Measurements from ENCODE around the gene GAGE13. TPM values are rescaled to one million over a fixed set of nuclear protein-coding genes. Genes with fewer than 3 reads are reported as not detected.
A peak's percentile ranks its signal among the peaks of the same experiment; 100 is the strongest.
"Not testable (repeated sequence)": the region's sequence is repeated elsewhere in the genome, so short reads cannot be mapped to it uniquely, and the experiment has no call there.

Gene GAGE13
- total RNA-seq, 2 experiments from 2014 or later = not detected

- Mint-ChIP-seq H3K4me3 (no peak within 1 kb of the TSS), H3K9me3 (ENCODE audit: insufficient read depth) (no peaks in the 10 kb centered on the region), H3K36me3 (ENCODE audit: low read depth) (no peaks in the 10 kb centered on the region), H3K4me1 (ENCODE audit: low read depth) (peaks cover 2% of the 10 kb centered on the region), H3K27ac (no peak within 1 kb of the TSS), H3K27me3 (ENCODE audit: low read depth) (no peaks in the 10 kb centered on the region)
- ChIA-PET POLR2A (no interaction called here), CTCF (no interaction called here)
- no peak for ATAC-seq
- no peak for DNase-seq
These were observed 28.0 kb upstream of the GAGE13 start, which contains the start of gene GAGE10 for GRCh38 chrX:49303346-49303745. Gene GAGE10, plus strand, starts transcription at chrX:49303646. Its CDS starts 1,214 bp downstream, at chrX:49304860.

DNA sequence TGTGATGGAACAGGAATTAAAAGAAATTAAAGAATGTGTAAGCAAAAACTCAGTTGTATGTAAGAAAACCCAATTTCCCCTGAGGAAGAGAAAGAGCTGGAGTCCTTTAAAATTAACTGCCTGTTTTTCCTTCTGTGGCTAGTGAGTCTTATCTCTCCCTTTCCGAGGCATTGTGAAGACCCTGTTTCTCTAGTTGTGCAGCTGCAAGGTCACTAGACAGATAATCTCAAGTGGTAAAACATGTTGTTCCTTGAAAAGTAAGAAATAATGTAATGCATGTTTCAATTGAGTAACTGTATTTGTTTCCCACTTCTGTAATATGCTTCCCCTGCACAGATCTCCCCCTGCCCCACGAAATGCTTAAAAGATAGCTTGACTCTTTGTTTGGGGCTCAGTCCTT lies 23.6 kb upstream of the GAGE13 start:
- DNase-seq; CTCF ChIA-PET; POLR2A ChIA-PET; H3K9me3 Mint-ChIP-seq (ENCODE audit: insufficient read depth); H3K27ac Mint-ChIP-seq; ATAC-seq; H3K4me3 Mint-ChIP-seq; H3K36me3 Mint-ChIP-seq (ENCODE audit: low read depth); H3K27me3 Mint-ChIP-seq (ENCODE audit: low read depth): not testable (repeated sequence)
- H3K4me1 Mint-ChIP-seq (ENCODE audit: low read depth) = peaks cover 22% of the 10 kb centered on the region

- H3K27me3 Mint-ChIP-seq (ENCODE audit: low read depth) = no peaks in the 10 kb centered on the region
- no peaks in the 10 kb centered on the region for H3K9me3 Mint-ChIP-seq (ENCODE audit: insufficient read depth)
- peak overlapping the region; percentile 90 for H3K27ac Mint-ChIP-seq
- ChIA-PET POLR2A (interaction anchor here (1.1 kb wide), 1 partner anchor 35 kb away, joined by 3 read pairs; no protein-coding TSS in a partner anchor), CTCF (interaction anchor here (1.0 kb wide), 1 partner anchor 40 kb away, joined by 3 read pairs; no protein-coding TSS in a partner anchor)
- peak overlapping the region; percentile 69 for H3K4me3 Mint-ChIP-seq
- ATAC-seq = peak; percentile 82
- no peaks in the 10 kb centered on the region for H3K36me3 Mint-ChIP-seq (ENCODE audit: low read depth)
- H3K4me1 Mint-ChIP-seq (ENCODE audit: low read depth) = peaks cover 22% of the 10 kb centered on the region
- peak; percentile 50 for DNase-seq
These were observed 22.6 kb upstream of the GAGE13 start for GRCh38 chrX:49308604-49309269.

- peak; percentile 22 for DNase-seq
These were observed 21.9 kb upstream of the GAGE13 start for GRCh38 chrX:49309401-49309981.

GRCh38 chrX:49310371-49310770 lies 21.0 kb upstream of the GAGE13 start:
- Mint-ChIP-seq H3K9me3 (ENCODE audit: insufficient read depth) (no peaks in the 10 kb centered on the region), H3K4me3 (no peak overlapping the region), H3K4me1 (ENCODE audit: low read depth) (peaks cover 22% of the 10 kb centered on the region), H3K36me3 (ENCODE audit: low read depth) (no peaks in the 10 kb centered on the region), H3K27ac (no peak overlapping the region), H3K27me3 (ENCODE audit: low read depth) (no peaks in the 10 kb centered on the region)
- POLR2A ChIA-PET = no interaction called here
- DNase-seq (no peak), ATAC-seq (no peak)
- CTCF ChIA-PET = interaction anchor here (1.2 kb wide), 1 partner anchor 18 kb away, joined by 5 read pairs; no protein-coding TSS in a partner anchor

More at GRCh38 chrX:49309401-49309981, 21.9 kb upstream of the GAGE13 start:
- Mint-ChIP-seq H3K36me3 (ENCODE audit: low read depth) (no peaks in the 10 kb centered on the region), H3K4me1 (ENCODE audit: low read depth) (peaks cover 22% of the 10 kb centered on the region), H3K27me3 (ENCODE audit: low read depth) (no peaks in the 10 kb centered on the region), H3K9me3 (ENCODE audit: insufficient read depth) (no peaks in the 10 kb centered on the region), H3K27ac (peak overlapping the region; percentile 90), H3K4me3 (peak overlapping the region; percentile 69)
- peak; percentile 73 for ATAC-seq
- ChIA-PET CTCF (interaction anchor here (1.0 to 1.2 kb wide), 2 partner anchors 18 to 40 kb away, joined by 3 to 5 read pairs; no protein-coding TSS in a partner anchor), POLR2A (no interaction called here)

DNA sequence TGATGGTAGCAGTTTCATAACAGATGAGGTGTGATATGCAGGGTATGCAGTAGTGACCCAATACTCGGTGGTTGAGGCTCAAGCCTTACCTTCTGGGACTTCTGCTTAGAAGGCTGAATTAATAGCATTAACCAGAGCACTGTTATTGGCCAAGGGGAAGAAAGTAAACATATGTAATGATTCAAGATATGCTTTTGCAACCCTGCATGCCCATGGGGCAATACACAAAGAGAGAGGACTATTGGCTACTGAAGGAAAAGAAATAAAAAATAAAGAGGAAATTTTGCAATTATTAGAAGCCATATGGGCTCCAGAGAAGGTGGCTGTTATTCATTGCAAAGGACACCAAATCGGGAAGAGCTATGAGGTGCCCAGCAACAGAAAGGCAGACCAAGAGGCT lies 19.2 kb upstream of the GAGE13 start:
- ATAC-seq = no peak
- no peak for DNase-seq
- H3K36me3 Mint-ChIP-seq (ENCODE audit: low read depth) = no peaks in the 10 kb centered on the region
- H3K27ac Mint-ChIP-seq = no peak overlapping the region
- H3K4me1 Mint-ChIP-seq (ENCODE audit: low read depth) = peaks cover 22% of the 10 kb centered on the region
- H3K9me3 Mint-ChIP-seq (ENCODE audit: insufficient read depth) = no peaks in the 10 kb centered on the region
- ChIA-PET POLR2A (no interaction called here), CTCF (no interaction called here)
- no peak overlapping the region for H3K4me3 Mint-ChIP-seq
- no peaks in the 10 kb centered on the region for H3K27me3 Mint-ChIP-seq (ENCODE audit: low read depth)

GRCh38 chrX:49316085-49316484 lies 15.3 kb upstream of the GAGE13 start:
- DNase-seq = no peak
- H3K9me3 Mint-ChIP-seq (ENCODE audit: insufficient read depth) = no peaks in the 10 kb centered on the region
- H3K4me3 Mint-ChIP-seq = no peak overlapping the region
- no peak overlapping the region for H3K27ac Mint-ChIP-seq
- H3K4me1 Mint-ChIP-seq (ENCODE audit: low read depth) = no peaks in the 10 kb centered on the region
- no peaks in the 10 kb centered on the region for H3K36me3 Mint-ChIP-seq (ENCODE audit: low read depth)
- ChIA-PET CTCF (no interaction called here), POLR2A (no interaction called here)
- no peak for ATAC-seq
- no peaks in the 10 kb centered on the region for H3K27me3 Mint-ChIP-seq (ENCODE audit: low read depth)

DNA sequence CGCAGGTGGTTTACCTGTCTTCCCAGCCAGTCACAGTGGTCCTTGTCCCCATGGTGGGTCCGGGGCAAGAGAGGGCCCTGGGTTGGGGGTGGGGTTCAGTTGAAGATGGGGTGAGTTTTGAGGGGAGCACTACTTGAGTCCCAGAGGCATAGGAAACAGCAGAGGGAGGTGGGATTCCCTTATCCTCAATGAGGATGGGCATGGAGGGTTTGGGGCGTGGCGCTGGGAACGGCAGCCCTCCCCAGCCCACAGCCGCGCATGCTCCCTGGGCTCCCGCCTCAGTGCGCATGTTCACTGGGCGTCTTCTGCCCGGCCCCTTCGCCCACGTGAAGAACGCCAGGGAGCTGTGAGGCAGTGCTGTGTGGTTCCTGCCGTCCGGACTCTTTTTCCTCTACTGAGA lies 9.6 kb upstream of the GAGE13 start, which contains the start of gene GAGE12J:
GAGE12J (plus strand) TSS at position 301 of the 400 bp plus-strand sequence. CDS start 1,157 bp downstream, outside the sequence.
- H3K9me3 Mint-ChIP-seq (ENCODE audit: insufficient read depth); H3K36me3 Mint-ChIP-seq (ENCODE audit: low read depth); DNase-seq; ATAC-seq; CTCF ChIA-PET; H3K27ac Mint-ChIP-seq; POLR2A ChIA-PET; H3K4me1 Mint-ChIP-seq (ENCODE audit: low read depth); H3K4me3 Mint-ChIP-seq; H3K27me3 Mint-ChIP-seq (ENCODE audit: low read depth): not testable (repeated sequence)

- H3K4me1 Mint-ChIP-seq (ENCODE audit: low read depth); H3K9me3 Mint-ChIP-seq (ENCODE audit: insufficient read depth); CTCF ChIA-PET; H3K27ac Mint-ChIP-seq; H3K4me3 Mint-ChIP-seq; H3K27me3 Mint-ChIP-seq (ENCODE audit: low read depth); ATAC-seq; DNase-seq; POLR2A ChIA-PET; H3K36me3 Mint-ChIP-seq (ENCODE audit: low read depth): not testable (repeated sequence)
These were observed 9.1 kb upstream of the GAGE13 start for GRCh38 chrX:49322266-49322665.

DNA sequence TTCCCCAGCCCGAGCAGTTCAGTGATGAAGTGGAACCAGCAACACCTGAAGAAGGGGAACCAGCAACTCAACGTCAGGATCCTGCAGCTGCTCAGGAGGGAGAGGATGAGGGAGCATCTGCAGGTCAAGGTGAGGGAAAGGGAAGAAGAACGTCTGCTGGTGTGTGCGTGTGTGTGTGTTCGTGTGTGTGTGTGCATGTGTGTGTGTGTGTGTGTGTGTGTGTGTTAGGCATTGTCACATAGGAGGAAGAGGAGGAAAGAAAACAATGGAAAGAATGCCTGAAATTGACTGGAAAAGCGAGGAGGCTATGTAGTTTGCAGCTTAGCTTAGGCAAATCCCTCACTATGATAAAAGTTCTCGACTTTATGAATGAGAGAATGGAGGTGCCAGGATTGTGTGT lies 7.6 kb upstream of the GAGE13 start:
- DNase-seq; H3K27me3 Mint-ChIP-seq (ENCODE audit: low read depth); CTCF ChIA-PET; H3K27ac Mint-ChIP-seq; H3K4me1 Mint-ChIP-seq (ENCODE audit: low read depth); H3K9me3 Mint-ChIP-seq (ENCODE audit: insufficient read depth); H3K36me3 Mint-ChIP-seq (ENCODE audit: low read depth); POLR2A ChIA-PET; H3K4me3 Mint-ChIP-seq; ATAC-seq: not testable (repeated sequence)

- ATAC-seq; H3K4me1 Mint-ChIP-seq (ENCODE audit: low read depth): not testable (repeated sequence)
These were observed 961 bp upstream of the GAGE13 start for GRCh38 chrX:49330421-49330820.

DNA sequence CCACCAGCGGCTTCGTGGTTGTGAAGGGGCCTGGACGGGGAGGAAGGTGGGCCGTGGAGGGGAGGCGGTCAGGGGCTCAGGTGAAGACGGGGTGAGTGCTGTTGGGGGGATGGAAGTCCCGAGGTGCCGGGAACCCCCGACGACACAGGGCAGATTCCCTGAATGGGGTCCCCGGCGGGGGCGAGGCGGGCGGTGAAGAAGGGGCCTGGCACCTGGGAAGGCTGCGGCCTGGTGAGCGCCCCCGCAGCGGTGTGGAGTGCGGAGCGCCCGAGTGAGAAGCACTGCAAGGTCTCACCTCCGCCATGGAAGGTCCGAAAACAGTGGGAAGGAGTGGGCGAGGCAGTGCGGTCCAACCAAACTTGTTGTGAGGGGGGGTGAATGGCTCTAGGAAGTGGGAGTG lies 459 bp downstream of the GAGE13 start:
- DNase-seq; CTCF ChIA-PET; H3K27me3 Mint-ChIP-seq (ENCODE audit: low read depth); H3K4me3 Mint-ChIP-seq; H3K4me1 Mint-ChIP-seq (ENCODE audit: low read depth); H3K36me3 Mint-ChIP-seq (ENCODE audit: low read depth); H3K27ac Mint-ChIP-seq; ATAC-seq; H3K9me3 Mint-ChIP-seq (ENCODE audit: insufficient read depth); POLR2A ChIA-PET: not testable (repeated sequence)

More at GRCh38 chrX:49330421-49330820, 961 bp upstream of the GAGE13 start:
- H3K27me3 Mint-ChIP-seq (ENCODE audit: low read depth); DNase-seq; H3K36me3 Mint-ChIP-seq (ENCODE audit: low read depth); H3K9me3 Mint-ChIP-seq (ENCODE audit: insufficient read depth); H3K4me3 Mint-ChIP-seq; H3K27ac Mint-ChIP-seq; CTCF ChIA-PET; POLR2A ChIA-PET: not testable (repeated sequence)
